Ishikawa (cell line): ENCODE data around the gene ATL3.

ENCODE experiments used
- CEBPB ChIP-seq: IDR thresholded peaks from 2 replicates; pipeline ENCODE4 v1.6.1; 2012
- CREB1 ChIP-seq: IDR thresholded peaks from 2 replicates; pipeline ENCODE4 v1.6.1; 2012; ENCODE audit warnings: low read depth
- EGR1 ChIP-seq: IDR thresholded peaks from 2 replicates; pipeline ENCODE4 v1.6.1; 2012
- EP300 ChIP-seq: IDR thresholded peaks from 2 replicates; pipeline ENCODE4 v1.6.1; 2012; ENCODE audit warnings: borderline replicate concordance
- FOXM1 ChIP-seq: IDR thresholded peaks from 2 replicates; pipeline ENCODE4 v1.6.1; 2012; ENCODE audit warnings: low read depth, borderline replicate concordance
- NFIC ChIP-seq: IDR thresholded peaks from 2 replicates; pipeline ENCODE4 v1.6.1; 2012
- RAD21 ChIP-seq: IDR thresholded peaks from 2 replicates; pipeline ENCODE4 v1.6.1; 2012; ENCODE audit warnings: low read depth
- TAF1 ChIP-seq: IDR thresholded peaks from 2 replicates; pipeline ENCODE4 v1.6.1; 2012; ENCODE audit warnings: low read depth, mild to moderate bottlenecking
- TCF12 ChIP-seq: IDR thresholded peaks from 2 replicates; pipeline ENCODE4 v1.6.1; 2012; ENCODE audit warnings: low read depth
- TEAD4 ChIP-seq: IDR thresholded peaks from 2 replicates; pipeline ENCODE4 v1.6.1; 2012
- YY1 ChIP-seq: IDR thresholded peaks from 2 replicates; pipeline ENCODE4 v1.6.1; 2012; ENCODE audit warnings: low read depth
- ZBTB7A ChIP-seq: IDR thresholded peaks from 2 replicates; pipeline ENCODE4 v1.6.1; 2012; ENCODE audit warnings: low read depth
- TF ChIP-seq, protein P1 (sequence below): IDR thresholded peaks from 2 replicates; pipeline ENCODE4 v1.6.1; 2012; ENCODE audit warnings: low read depth, mild to moderate bottlenecking
- TF ChIP-seq, protein P2 (sequence below): IDR thresholded peaks from 2 replicates; pipeline ENCODE4 v1.6.1; 2012
- TF ChIP-seq, protein P3 (sequence below): IDR thresholded peaks from 2 replicates; pipeline ENCODE4 v1.6.1; 2012

ATL3 gene

GRCh38 chr11:63610604-63611394 is 60.4 kb downstream of the ATL3 start:
- TF ChIP-seq TAF1 (no peak), ZBTB7A (no peak), EGR1 (peak; percentile 56; the same call in 1 of the 2 replicates), YY1 (no peak), FOXM1 (no peak)
- TF ChIP-seq, protein P1, sequence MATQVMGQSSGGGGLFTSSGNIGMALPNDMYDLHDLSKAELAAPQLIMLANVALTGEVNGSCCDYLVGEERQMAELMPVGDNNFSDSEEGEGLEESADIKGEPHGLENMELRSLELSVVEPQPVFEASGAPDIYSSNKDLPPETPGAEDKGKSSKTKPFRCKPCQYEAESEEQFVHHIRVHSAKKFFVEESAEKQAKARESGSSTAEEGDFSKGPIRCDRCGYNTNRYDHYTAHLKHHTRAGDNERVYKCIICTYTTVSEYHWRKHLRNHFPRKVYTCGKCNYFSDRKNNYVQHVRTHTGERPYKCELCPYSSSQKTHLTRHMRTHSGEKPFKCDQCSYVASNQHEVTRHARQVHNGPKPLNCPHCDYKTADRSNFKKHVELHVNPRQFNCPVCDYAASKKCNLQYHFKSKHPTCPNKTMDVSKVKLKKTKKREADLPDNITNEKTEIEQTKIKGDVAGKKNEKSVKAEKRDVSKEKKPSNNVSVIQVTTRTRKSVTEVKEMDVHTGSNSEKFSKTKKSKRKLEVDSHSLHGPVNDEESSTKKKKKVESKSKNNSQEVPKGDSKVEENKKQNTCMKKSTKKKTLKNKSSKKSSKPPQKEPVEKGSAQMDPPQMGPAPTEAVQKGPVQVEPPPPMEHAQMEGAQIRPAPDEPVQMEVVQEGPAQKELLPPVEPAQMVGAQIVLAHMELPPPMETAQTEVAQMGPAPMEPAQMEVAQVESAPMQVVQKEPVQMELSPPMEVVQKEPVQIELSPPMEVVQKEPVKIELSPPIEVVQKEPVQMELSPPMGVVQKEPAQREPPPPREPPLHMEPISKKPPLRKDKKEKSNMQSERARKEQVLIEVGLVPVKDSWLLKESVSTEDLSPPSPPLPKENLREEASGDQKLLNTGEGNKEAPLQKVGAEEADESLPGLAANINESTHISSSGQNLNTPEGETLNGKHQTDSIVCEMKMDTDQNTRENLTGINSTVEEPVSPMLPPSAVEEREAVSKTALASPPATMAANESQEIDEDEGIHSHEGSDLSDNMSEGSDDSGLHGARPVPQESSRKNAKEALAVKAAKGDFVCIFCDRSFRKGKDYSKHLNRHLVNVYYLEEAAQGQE = no peak

DNA sequence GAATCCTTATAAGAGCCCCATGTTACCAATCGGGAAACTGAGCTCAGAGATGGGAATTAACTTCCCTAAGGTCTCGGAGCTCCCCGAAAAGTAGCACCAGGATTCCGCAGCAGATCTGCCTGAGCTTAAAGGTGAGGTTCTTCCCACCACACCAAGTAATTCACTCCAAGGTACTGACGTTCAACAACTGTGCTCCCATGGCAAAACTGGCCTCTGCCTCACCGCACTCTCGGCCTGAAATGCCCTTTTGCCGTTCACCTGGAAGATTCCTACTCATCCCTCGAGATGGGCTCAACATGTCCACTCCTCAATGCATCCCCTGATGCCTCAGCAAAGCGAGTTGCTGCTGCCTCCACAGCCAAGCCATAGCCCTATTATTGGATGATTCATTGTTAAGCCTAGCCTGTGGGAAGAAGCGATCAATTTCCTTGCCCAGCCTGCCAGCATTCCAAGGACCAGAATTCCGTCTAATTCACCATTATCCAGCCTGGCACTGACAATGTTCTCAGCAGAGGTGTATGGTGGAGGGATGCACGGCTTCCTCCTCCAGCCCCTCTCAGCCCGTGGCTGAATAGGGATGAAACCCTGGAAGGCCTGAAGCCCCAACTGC is 61.1 kb downstream of the ATL3 start:
- TF ChIP-seq TCF12 = no peak

DNA sequence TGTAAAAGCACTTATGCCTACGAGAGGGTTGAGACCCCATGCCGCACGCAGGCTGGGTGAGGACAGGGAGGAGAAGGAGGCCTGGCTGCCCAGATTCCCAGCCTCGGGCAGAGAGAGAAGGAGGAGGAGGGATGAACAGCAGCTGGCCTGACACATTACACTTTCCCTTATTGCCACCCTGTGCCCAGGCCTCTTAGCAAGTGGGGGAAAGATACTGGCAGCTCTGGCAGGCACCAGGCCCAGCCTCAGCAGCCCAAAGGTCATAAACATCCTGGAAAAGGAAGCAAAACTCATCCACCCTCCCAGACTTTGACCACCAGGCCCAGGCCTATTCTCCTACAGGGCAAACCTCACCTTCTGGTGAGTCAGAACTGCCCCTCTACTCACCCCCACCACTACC is 61.6 kb downstream of the ATL3 start:
- TF ChIP-seq, protein P2, sequence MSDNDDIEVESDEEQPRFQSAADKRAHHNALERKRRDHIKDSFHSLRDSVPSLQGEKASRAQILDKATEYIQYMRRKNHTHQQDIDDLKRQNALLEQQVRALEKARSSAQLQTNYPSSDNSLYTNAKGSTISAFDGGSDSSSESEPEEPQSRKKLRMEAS = no peak
- TF ChIP-seq EGR1 (no peak), TCF12 (no peak), RAD21 (no peak), TAF1 (no peak), EP300 (no peak), NFIC (no peak), CEBPB (no peak), FOXM1 (no peak), CREB1 (no peak), ZBTB7A (no peak), YY1 (no peak)
- TF ChIP-seq, protein P1 = no peak
- TF ChIP-seq, protein P3, sequence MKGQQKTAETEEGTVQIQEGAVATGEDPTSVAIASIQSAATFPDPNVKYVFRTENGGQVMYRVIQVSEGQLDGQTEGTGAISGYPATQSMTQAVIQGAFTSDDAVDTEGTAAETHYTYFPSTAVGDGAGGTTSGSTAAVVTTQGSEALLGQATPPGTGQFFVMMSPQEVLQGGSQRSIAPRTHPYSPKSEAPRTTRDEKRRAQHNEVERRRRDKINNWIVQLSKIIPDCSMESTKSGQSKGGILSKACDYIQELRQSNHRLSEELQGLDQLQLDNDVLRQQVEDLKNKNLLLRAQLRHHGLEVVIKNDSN = no peak

GRCh38 chr11:63608353-63609345 is 62.5 kb downstream of the ATL3 start:
- TF ChIP-seq CEBPB (no peak), EP300 (no peak), TCF12 (no peak), YY1 (no peak), EGR1 (no peak), FOXM1 (no peak), TAF1 (no peak), CREB1 (no peak), RAD21 (no peak), ZBTB7A (no peak), TEAD4 (no peak)
- TF ChIP-seq, protein P2 = no peak
- TF ChIP-seq, protein P3 = no peak
- TF ChIP-seq, protein P1 = no peak
